LNCaP clone FGC (cell line): Measurements from ENCODE around the gene CABYR.

Source experiments
- DNase-seq: peaks from one replicate; pipeline ENCODE4 v3.0.0-alpha.2; 2011; ENCODE audit warnings: low read depth
- H3K4me3 ChIP-seq: 2 replicates; pipeline ENCODE4 v1.5.1; 2011; ENCODE audit warnings: mild to moderate bottlenecking, low read depth, low read length, control low read depth
- TF ChIP-seq, protein P1 (sequence below): IDR thresholded peaks from 2 replicates; pipeline ENCODE4 v1.5.1; 2012; ENCODE audit warnings: mild to moderate bottlenecking; ENCODE audit not compliant: control insufficient read depth, insufficient read depth; ENCODE audit errors: extremely low read depth

Gene CABYR

DNA sequence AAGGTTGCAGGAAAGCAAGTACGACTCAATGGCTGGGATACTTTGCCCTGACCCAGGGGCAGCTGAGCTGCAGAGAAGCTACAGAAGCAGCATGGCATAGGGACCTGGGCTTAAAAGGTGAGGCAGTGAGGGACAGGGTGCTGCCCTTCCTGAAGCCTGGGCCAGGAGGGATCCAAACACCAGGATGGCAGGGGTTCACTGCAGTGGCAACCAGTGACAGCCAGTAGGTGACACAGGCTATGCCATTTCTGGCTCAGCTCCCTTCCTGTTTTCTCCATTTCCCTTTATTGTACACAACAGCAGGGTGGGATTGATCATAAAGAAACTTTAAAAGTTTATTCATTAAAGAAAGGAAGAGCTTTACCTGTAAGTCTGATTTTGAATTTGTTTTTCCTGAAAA, 48.8 kb downstream of the CABYR start:
- DNase-seq = no peak
- TF ChIP-seq, protein P1, sequence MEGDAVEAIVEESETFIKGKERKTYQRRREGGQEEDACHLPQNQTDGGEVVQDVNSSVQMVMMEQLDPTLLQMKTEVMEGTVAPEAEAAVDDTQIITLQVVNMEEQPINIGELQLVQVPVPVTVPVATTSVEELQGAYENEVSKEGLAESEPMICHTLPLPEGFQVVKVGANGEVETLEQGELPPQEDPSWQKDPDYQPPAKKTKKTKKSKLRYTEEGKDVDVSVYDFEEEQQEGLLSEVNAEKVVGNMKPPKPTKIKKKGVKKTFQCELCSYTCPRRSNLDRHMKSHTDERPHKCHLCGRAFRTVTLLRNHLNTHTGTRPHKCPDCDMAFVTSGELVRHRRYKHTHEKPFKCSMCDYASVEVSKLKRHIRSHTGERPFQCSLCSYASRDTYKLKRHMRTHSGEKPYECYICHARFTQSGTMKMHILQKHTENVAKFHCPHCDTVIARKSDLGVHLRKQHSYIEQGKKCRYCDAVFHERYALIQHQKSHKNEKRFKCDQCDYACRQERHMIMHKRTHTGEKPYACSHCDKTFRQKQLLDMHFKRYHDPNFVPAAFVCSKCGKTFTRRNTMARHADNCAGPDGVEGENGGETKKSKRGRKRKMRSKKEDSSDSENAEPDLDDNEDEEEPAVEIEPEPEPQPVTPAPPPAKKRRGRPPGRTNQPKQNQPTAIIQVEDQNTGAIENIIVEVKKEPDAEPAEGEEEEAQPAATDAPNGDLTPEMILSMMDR = no peak

DNA sequence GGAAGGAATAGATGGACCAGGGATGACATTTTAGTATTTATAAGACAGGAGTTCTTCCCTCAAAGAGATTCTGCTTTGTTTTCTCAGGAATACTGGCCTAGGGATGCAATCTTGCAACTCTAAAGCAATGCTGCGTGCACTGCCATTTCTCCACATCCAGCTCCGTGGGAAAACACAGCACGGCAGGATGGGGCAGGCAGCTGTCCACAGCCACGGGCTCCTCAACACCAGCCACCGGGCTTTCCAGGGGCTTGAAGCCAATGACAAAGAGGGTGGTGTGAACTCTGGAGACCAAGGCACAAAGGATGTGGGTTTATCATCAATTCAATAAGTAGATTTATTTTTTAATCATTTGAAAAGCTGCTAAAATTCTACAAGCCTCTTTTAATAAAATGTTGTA, 49.3 kb downstream of the CABYR start:
- no peak overlapping the region for H3K4me3 ChIP-seq
- TF ChIP-seq, protein P1 = no peak
- no peak for DNase-seq

More for the DNA sequence above, 48.8 kb downstream of the CABYR start:
- no peak overlapping the region for H3K4me3 ChIP-seq

DNA sequence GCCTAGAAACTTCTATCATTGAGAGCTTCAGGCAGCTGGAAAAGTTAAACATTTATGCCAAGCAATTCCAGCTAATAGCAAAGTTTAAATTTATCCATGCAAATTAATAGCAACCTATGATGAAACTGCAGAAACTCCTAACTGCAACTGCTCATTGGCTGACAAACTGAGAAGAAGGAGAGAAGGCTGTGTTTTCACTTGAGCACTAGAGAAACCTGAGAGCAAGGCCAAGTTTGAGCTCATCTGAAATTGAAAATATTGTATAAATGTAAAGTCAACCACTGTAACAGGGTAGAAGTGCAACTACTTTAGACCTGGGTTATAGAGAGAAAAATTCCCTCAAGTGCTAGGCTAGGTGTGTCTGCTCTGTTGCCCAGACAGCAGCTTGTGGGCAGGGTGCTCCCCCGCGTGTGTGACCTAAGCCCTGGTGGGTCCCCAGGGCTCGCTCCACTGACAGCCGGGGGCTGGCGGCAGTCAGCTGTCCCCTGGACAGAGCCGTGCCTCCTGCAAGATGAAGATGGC, 50.2 kb downstream of the CABYR start:
- H3K4me3 ChIP-seq = no peak overlapping the region
- no peak for DNase-seq
- TF ChIP-seq, protein P1 = no peak

DNA sequence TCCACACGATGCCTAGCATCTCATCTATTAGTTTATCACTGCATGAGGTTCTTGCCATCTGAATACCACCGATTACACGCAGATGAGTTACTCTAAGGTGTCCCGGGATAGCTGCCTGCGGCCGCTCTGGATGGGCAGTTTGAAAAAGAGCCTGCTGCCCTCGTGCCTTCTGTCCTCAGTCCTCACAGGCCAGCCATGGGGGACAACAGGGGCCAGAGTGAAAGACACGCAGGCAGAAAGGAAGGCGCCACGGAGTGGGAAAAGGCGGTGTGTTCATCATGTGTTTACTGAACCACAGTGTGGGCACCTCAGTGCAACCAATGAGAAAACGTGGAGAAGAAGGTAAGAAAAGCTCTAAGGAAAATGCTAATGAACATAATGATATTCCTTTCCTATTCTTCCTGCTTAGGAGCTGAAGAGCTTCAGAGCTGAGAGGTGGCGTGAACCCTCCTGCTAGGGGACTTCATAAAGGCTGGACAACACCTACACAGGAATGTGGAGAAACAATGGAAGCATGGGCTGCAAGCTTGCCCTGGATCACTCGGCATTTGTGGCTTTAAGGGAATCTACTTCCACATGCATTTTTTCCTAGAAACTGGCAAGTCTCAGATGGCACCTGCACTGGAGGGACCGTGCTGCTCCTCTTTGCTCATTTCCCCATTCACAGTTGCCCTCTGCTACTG, 50.9 kb downstream of the CABYR start:
- TF ChIP-seq, protein P1 = no peak
- no peak overlapping the region for H3K4me3 ChIP-seq
- DNase-seq = no peak

DNA sequence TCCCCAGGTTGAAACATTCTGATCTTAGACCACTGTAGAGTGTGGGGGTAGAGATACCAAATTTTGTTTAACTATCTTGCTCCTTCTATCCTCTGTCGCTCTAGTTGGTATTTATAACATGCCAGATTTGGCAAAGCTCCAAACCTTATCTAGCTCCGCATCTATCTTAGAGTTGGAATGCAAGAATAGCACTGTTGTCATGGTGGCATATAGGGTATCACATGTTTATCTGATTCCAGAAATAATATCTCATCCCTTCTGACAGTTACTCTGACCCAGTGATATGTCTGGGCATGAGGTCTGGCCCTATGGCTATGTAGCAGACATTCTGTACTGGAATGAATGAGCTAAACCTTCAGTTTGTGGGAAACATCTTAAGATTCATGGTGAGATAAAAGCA, 51.7 kb downstream of the CABYR start:
- no peak for DNase-seq
- TF ChIP-seq, protein P1 = no peak

DNA sequence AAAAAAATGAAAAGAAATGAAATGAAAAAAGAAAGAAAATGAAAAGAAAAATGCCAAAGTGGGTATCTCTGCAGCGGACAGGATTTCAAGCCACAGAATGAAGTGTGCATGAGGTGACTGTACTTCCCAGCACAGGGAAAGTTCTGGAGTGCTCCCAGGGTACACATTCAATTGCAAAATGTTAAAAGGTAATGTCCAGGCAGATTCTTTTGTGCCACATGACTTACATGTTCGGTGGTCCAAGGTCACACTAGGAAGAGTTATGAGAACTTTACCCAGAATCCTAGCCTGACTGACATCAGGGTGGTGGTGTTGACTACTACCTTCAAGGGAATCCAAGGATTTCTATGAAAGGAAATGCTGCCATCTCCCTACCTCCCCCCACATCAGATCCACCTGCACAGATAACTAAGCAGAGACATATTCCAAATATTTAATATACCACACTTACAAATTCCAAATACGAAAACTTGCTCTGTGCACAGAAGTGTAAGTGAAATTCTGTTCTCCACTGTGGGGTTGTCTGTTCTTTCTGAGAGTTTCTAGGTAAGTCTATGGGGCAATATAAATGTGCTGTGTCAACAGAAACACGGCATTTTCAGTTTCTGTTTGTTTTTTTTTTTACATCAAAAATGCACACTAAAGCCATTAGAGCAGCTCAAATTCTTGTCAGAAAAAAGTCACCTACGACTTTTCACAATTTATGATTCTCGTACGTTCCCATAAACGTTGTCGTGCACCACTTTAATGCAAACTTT, 56.6 kb downstream of the CABYR start:
- DNase-seq = no peak
- TF ChIP-seq, protein P1 = no peak

More for the DNA sequence above, 51.7 kb downstream of the CABYR start:
- no peak overlapping the region for H3K4me3 ChIP-seq

More for the DNA sequence above, 56.6 kb downstream of the CABYR start:
- no peak overlapping the region for H3K4me3 ChIP-seq
